ENCODE data around the gene SNAPIN. TPM values are rescaled to one million over a fixed set of nuclear protein-coding genes. Genes with fewer than 3 reads are reported as not detected.
"Not testable (repeated sequence)": the region's sequence is repeated elsewhere in the genome, so short reads cannot be mapped to it uniquely, and the experiment has no call there.

Gene SNAPIN
- total and polyA plus RNA-seq, 9 donors = 48.4 to 53.0 (median 50.1) TPM

- no CpG with 5 or more reads among the region's 3 CpGs for WGBS (ENCODE audit: insufficient coverage)
- no peak for DNase-seq
- no peak overlapping the region for H3K4me3 ChIP-seq (ENCODE audit: low read length)
- no peaks in the 10 kb centered on the region for H3K9me3 ChIP-seq (replicated peaks; ENCODE audit: control insufficient read depth, low read depth, low read length)
- no peaks in the 10 kb centered on the region for H3K27me3 ChIP-seq (ENCODE audit: control insufficient read depth, insufficient read depth, low read length)
- no peak overlapping the region for H3K27ac ChIP-seq (ENCODE audit: low read length)
- H3K4me1 ChIP-seq (ENCODE audit: control insufficient read depth, insufficient read depth, low read length) = peaks cover 19% of the 10 kb centered on the region
- no peaks in the 10 kb centered on the region for H3K36me3 ChIP-seq (ENCODE audit: control insufficient read depth, insufficient read depth, low read length)
Measured at GRCh38 chr1:153655333-153655732, 3.2 kb upstream of the SNAPIN start.

- no peak for DNase-seq
- WGBS (ENCODE audit: insufficient coverage) = 0% methylated on average over 1 of the region's 8 CpGs
- H3K4me1 ChIP-seq (ENCODE audit: control insufficient read depth, insufficient read depth, low read length) = peaks cover 12% of the 10 kb centered on the region
Measured at GRCh38 chr1:153659175-153659534, 652 bp downstream of the SNAPIN start.

GRCh38 chr1:153659656-153660055 is 1.2 kb downstream of the SNAPIN start:
- Histone ChIP-seq H3K36me3 (ENCODE audit: control insufficient read depth, insufficient read depth, low read length) (peaks cover 35% of the 10 kb centered on the region), H3K27me3 (ENCODE audit: control insufficient read depth, insufficient read depth, low read length) (no peaks in the 10 kb centered on the region), H3K9me3 (replicated peaks; ENCODE audit: control insufficient read depth, low read depth, low read length) (no peaks in the 10 kb centered on the region), H3K4me1 (ENCODE audit: control insufficient read depth, insufficient read depth, low read length) (peaks cover 12% of the 10 kb centered on the region), H3K27ac (ENCODE audit: low read length) (no peak overlapping the region), H3K4me3 (ENCODE audit: low read length) (peak overlapping the region; percentile 93)
- DNase-seq = no peak
- WGBS (ENCODE audit: insufficient coverage) = 100% methylated on average over 1 of the region's 9 CpGs

More at GRCh38 chr1:153659175-153659534, 652 bp downstream of the SNAPIN start:
- Histone ChIP-seq H3K9me3 (replicated peaks; ENCODE audit: control insufficient read depth, low read depth, low read length) (no peaks in the 10 kb centered on the region), H3K36me3 (ENCODE audit: control insufficient read depth, insufficient read depth, low read length) (peaks cover 30% of the 10 kb centered on the region), H3K27me3 (ENCODE audit: control insufficient read depth, insufficient read depth, low read length) (no peaks in the 10 kb centered on the region), H3K4me3 (ENCODE audit: low read length) (peak overlapping the region; percentile 93), H3K27ac (ENCODE audit: low read length) (peak overlapping the region; percentile 95)

- Histone ChIP-seq H3K4me3 (ENCODE audit: low read length) (no peak overlapping the region), H3K27ac (ENCODE audit: low read length) (no peak overlapping the region), H3K27me3 (ENCODE audit: control insufficient read depth, insufficient read depth, low read length) (no peaks in the 10 kb centered on the region), H3K4me1 (ENCODE audit: control insufficient read depth, insufficient read depth, low read length) (peaks cover 12% of the 10 kb centered on the region), H3K9me3 (replicated peaks; ENCODE audit: control insufficient read depth, low read depth, low read length) (no peaks in the 10 kb centered on the region), H3K36me3 (ENCODE audit: control insufficient read depth, insufficient read depth, low read length) (peaks cover 50% of the 10 kb centered on the region)
- WGBS (ENCODE audit: insufficient coverage) = 34% methylated on average over 6 of the region's 9 CpGs
- DNase-seq = no peak
Measured at GRCh38 chr1:153661111-153661708, 2.7 kb downstream of the SNAPIN start.

GRCh38 chr1:153662269-153662668 is 3.8 kb downstream of the SNAPIN start:
- peaks cover 12% of the 10 kb centered on the region for H3K4me1 ChIP-seq (ENCODE audit: control insufficient read depth, insufficient read depth, low read length)
- no peak overlapping the region for H3K27ac ChIP-seq (ENCODE audit: low read length)
- WGBS (ENCODE audit: insufficient coverage) = no CpG with 5 or more reads among the region's 2 CpGs

GRCh38 chr1:153663211-153663610 is 4.7 kb downstream of the SNAPIN start:
- WGBS (ENCODE audit: insufficient coverage) = 95% methylated on average over 4 of the region's 5 CpGs
- no peaks in the 10 kb centered on the region for H3K9me3 ChIP-seq (replicated peaks; ENCODE audit: control insufficient read depth, low read depth, low read length)
- peaks cover 67% of the 10 kb centered on the region for H3K36me3 ChIP-seq (ENCODE audit: control insufficient read depth, insufficient read depth, low read length)
- H3K27me3 ChIP-seq (ENCODE audit: control insufficient read depth, insufficient read depth, low read length) = no peaks in the 10 kb centered on the region
- peaks cover 10% of the 10 kb centered on the region for H3K4me1 ChIP-seq (ENCODE audit: control insufficient read depth, insufficient read depth, low read length)
- no peak overlapping the region for H3K27ac ChIP-seq (ENCODE audit: low read length)
- no peak for DNase-seq
- H3K4me3 ChIP-seq (ENCODE audit: low read length) = no peak overlapping the region

More at GRCh38 chr1:153662269-153662668, 3.8 kb downstream of the SNAPIN start:
- Histone ChIP-seq H3K4me3 (ENCODE audit: low read length) (no peak overlapping the region), H3K36me3 (ENCODE audit: control insufficient read depth, insufficient read depth, low read length) (peaks cover 60% of the 10 kb centered on the region), H3K9me3 (replicated peaks; ENCODE audit: control insufficient read depth, low read depth, low read length) (no peaks in the 10 kb centered on the region), H3K27me3 (ENCODE audit: control insufficient read depth, insufficient read depth, low read length) (no peaks in the 10 kb centered on the region)
- DNase-seq = no peak

GRCh38 chr1:153667439-153667838 is 8.9 kb downstream of the SNAPIN start:
- no peaks in the 10 kb centered on the region for H3K27me3 ChIP-seq (ENCODE audit: control insufficient read depth, insufficient read depth, low read length)
- H3K4me3 ChIP-seq (ENCODE audit: low read length) = no peak overlapping the region
- H3K27ac ChIP-seq (ENCODE audit: low read length) = no peak overlapping the region
- H3K4me1 ChIP-seq (ENCODE audit: control insufficient read depth, insufficient read depth, low read length) = peaks cover 11% of the 10 kb centered on the region
- WGBS (ENCODE audit: insufficient coverage) = 100% methylated on average over 1 of the region's 4 CpGs
- DNase-seq = no peak
- peaks cover 67% of the 10 kb centered on the region for H3K36me3 ChIP-seq (ENCODE audit: control insufficient read depth, insufficient read depth, low read length)
- no peaks in the 10 kb centered on the region for H3K9me3 ChIP-seq (replicated peaks; ENCODE audit: control insufficient read depth, low read depth, low read length)

- WGBS (ENCODE audit: insufficient coverage) = 100% methylated on average over 4 of the region's 8 CpGs
- not testable (repeated sequence) for H3K27me3 ChIP-seq (ENCODE audit: control insufficient read depth, insufficient read depth, low read length); H3K27ac ChIP-seq (ENCODE audit: low read length); H3K9me3 ChIP-seq (replicated peaks; ENCODE audit: control insufficient read depth, low read depth, low read length); H3K4me3 ChIP-seq (ENCODE audit: low read length); DNase-seq
- peaks cover 11% of the 10 kb centered on the region for H3K4me1 ChIP-seq (ENCODE audit: control insufficient read depth, insufficient read depth, low read length)
- peaks cover 56% of the 10 kb centered on the region for H3K36me3 ChIP-seq (ENCODE audit: control insufficient read depth, insufficient read depth, low read length)
Measured at GRCh38 chr1:153668672-153669071, 10.2 kb downstream of the SNAPIN start.

GRCh38 chr1:153669606-153670005 is 11.1 kb downstream of the SNAPIN start:
- 90% methylated on average over 4 of the region's 6 CpGs for WGBS (ENCODE audit: insufficient coverage)
- DNase-seq = no peak
- Histone ChIP-seq H3K4me1 (ENCODE audit: control insufficient read depth, insufficient read depth, low read length) (peaks cover 11% of the 10 kb centered on the region), H3K36me3 (ENCODE audit: control insufficient read depth, insufficient read depth, low read length) (peaks cover 48% of the 10 kb centered on the region), H3K4me3 (ENCODE audit: low read length) (peak overlapping the region; percentile 93), H3K9me3 (replicated peaks; ENCODE audit: control insufficient read depth, low read depth, low read length) (no peaks in the 10 kb centered on the region), H3K27me3 (ENCODE audit: control insufficient read depth, insufficient read depth, low read length) (no peaks in the 10 kb centered on the region), H3K27ac (ENCODE audit: low read length) (no peak overlapping the region)

- WGBS (ENCODE audit: insufficient coverage) = 1% methylated on average over 17 of the region's 22 CpGs
- Histone ChIP-seq H3K4me1 (ENCODE audit: control insufficient read depth, insufficient read depth, low read length) (peaks cover 11% of the 10 kb centered on the region), H3K27me3 (ENCODE audit: control insufficient read depth, insufficient read depth, low read length) (no peaks in the 10 kb centered on the region), H3K4me3 (ENCODE audit: low read length) (peak overlapping the region; percentile 93), H3K27ac (ENCODE audit: low read length) (peak overlapping the region; percentile 91), H3K9me3 (replicated peaks; ENCODE audit: control insufficient read depth, low read depth, low read length) (no peaks in the 10 kb centered on the region), H3K36me3 (ENCODE audit: control insufficient read depth, insufficient read depth, low read length) (peaks cover 41% of the 10 kb centered on the region)
- no peak for DNase-seq
Measured at GRCh38 chr1:153670257-153670858, 11.9 kb downstream of the SNAPIN start.

Data from muscle of leg (tissue), 11 donors.